ENCODE results near the gene CENPO. TPM values are rescaled to one million over a fixed set of nuclear protein-coding genes. Genes with fewer than 3 reads are reported as not detected.

CENPO gene
- total and polyA plus RNA-seq, 4 experiments from 2014 or later: 1.6 to 6.1 (median 3.6) TPM

DNA sequence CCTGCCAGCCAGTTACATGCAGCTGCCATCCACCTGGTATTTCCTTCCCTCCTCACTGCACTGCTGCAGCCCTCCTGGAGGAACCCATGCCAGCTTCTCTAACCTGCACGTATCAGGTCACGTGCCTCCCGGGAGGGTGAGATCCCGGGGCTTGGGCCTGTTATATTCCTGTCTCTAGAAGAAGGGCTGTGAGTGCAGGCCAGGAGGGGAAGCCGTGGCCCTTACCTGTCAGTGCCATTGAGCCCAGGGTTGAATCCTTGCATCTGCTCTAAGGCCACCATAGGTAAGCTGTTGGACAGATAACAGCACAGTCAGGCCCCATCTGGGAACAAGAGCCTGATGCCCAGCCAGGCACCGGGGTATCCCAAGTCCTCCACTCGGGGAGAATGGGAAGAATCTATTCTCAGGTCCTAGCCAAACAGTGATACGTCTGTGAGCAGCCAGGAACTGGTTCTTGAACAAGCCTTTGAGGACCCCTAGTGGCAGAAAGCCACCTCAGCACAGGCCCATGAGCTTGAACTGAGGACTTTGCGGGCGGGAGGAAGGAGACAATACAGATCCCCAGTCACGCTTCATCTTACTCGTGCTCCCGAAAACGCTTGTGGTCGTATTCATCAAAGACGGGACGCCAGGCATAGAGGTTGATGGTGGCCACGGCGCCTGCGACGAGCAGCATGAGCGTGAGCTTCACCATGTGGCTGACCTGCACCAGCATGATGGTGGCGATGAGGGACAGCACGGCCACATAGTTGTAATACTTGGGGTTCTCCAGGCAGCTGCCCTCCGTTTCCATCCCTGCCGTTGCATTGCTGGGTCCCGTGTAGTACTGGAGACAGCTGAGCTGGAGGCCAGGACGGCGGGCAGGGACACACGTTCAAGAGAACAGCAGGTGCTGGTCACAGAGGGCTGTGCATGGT, 34.4 kb downstream of the CENPO start:
- Histone ChIP-seq H3K4me1 (ENCODE audit: insufficient read depth, low read length) (peaks cover 20% of the 10 kb centered on the region), H3K27ac (ENCODE audit: low read depth, low read length) (no peak overlapping the region), H3K36me3 (ENCODE audit: insufficient read depth, low read length) (no peaks in the 10 kb centered on the region), H3K4me3 (ENCODE audit: low read length in 2 of 2) (no peak overlapping the region), H3K9me3 (ENCODE audit: control insufficient read depth in 1 of 2, low read length in 2 of 2) (no peaks in the 10 kb centered on the region), H3K27me3 (ENCODE audit: insufficient read depth, low read length) (no peaks in the 10 kb centered on the region)
- POLR2A ChIA-PET (ENCODE audit: partially characterized antibody): interaction anchor here (0.6 to 2.4 kb wide), 5 partner anchors 35 to 528 kb away, joined by 3 to 14 read pairs (median 6); partner anchors contain the start of genes CENPO and PTRHD1
- peaks cover 10 to 22% (median 19%) of the 10 kb centered on the region in 4 donors for H3K4me1 Mint-ChIP-seq
- peak; percentile 65 to 74 (median 70) for DNase-seq
- H3K9me3 Mint-ChIP-seq: no peaks in the 10 kb centered on the region
- H3K27ac Mint-ChIP-seq: peak overlapping the region in 5 of 7 donors; percentile 3 to 75 (median 43)
- H3K36me3 Mint-ChIP-seq: peaks cover 0 to 9% of the 10 kb centered on the region in 2 donors
- no peak overlapping the region for H3K4me3 Mint-ChIP-seq
- CTCF ChIA-PET (ENCODE audit: partially characterized antibody): interaction anchor here (0.6 to 9.9 kb wide), 33 partner anchors 9 to 709 kb away, joined by 3 to 222 read pairs (median 4); partner anchors contain the start of genes CENPO and PTRHD1
- H3K27me3 Mint-ChIP-seq: no peaks in the 10 kb centered on the region
- intact Hi-C loops (cut with micrococcal nuclease): loop anchor here (1.0 to 5.0 kb wide), 3 partner anchors 300 to 417 kb away; no protein-coding TSS in a partner anchor

DNA sequence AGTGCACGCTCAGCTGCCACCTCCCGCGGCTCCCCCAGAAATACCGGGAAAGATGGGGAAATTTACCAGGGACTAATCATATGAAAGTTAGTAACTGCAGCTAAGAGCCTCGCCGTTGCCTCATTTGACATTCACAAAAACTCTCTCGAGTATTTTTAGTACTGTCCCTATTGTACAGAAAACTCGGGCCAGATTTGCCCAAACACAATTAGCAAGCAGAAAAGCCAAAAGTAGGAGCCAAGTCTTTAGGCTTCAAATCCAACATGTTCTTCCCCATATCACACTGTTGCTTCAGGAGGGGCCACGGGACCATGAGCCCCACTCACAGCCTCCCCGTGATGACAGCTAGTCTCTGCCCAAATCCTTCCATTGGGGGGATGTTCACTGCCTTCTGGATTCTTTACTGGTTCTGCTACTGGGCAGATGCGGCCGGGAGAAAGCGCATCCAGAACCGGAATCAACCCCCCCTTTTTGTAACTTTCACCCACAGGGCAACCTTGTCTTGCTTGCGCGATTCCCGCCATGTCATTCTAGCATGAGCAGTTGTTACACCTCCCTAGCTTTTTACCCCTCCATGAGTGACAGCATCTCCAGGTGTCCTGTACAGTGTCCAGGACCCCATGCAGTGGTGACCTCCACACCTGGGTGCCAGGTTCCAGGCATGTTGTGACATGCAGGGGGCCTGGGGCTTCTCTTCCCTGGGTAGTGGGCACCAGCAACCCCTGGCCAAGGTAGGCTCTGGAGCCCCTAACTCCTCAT, 35.2 kb downstream of the CENPO start:
- Histone ChIP-seq H3K4me3 (ENCODE audit: low read length in 2 of 2) (no peak overlapping the region), H3K36me3 (ENCODE audit: insufficient read depth, low read length) (no peaks in the 10 kb centered on the region), H3K27ac (ENCODE audit: low read depth, low read length) (no peak overlapping the region), H3K4me1 (ENCODE audit: insufficient read depth, low read length) (peaks cover 20% of the 10 kb centered on the region), H3K27me3 (ENCODE audit: insufficient read depth, low read length) (no peaks in the 10 kb centered on the region), H3K9me3 (ENCODE audit: control insufficient read depth in 1 of 2, low read length in 2 of 2) (no peaks in the 10 kb centered on the region)
- Mint-ChIP-seq H3K36me3 (peaks cover 0 to 11% of the 10 kb centered on the region in 2 donors), H3K27me3 (no peaks in the 10 kb centered on the region), H3K4me3 (no peak overlapping the region), H3K4me1 (peaks cover 10 to 22% (median 19%) of the 10 kb centered on the region in 4 donors), H3K27ac (peak overlapping the region in 1 of 7 donors; percentile 15), H3K9me3 (no peaks in the 10 kb centered on the region)
- intact Hi-C loops (cut with micrococcal nuclease): loop anchor here (5.0 kb wide), 1 partner anchor 299 kb away; no protein-coding TSS in a partner anchor
- CTCF ChIA-PET (ENCODE audit: partially characterized antibody): interaction anchor here (0.7 to 9.9 kb wide), 30 partner anchors 9 to 710 kb away, joined by 3 to 222 read pairs (median 4); partner anchors contain the start of genes CENPO and PTRHD1
- POLR2A ChIA-PET (ENCODE audit: partially characterized antibody): interaction anchor here (0.6 to 2.4 kb wide), 5 partner anchors 36 to 529 kb away, joined by 3 to 14 read pairs (median 6); partner anchors contain the start of genes CENPO and PTRHD1
- DNase-seq: no peak

DNA sequence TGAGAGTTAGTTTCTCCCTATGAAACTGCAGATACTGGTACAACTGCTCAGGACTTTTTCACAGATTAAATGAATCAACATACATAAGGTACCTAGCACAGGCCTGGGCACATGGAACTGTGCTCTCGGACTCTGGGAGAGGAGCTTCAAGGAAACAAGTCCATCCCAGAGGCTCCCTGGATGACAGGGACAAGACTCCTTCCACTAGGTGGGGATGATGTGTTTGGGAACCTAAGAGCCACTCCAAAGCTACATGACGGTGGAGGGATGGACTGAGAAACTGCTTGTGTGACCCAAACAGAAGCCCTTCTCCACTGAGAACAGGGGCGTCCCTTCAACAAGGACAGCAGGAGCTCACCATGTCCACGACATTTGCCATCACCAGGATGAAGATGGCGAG, 37.1 kb downstream of the CENPO start:
- Histone ChIP-seq H3K27ac (ENCODE audit: low read depth, low read length) (no peak overlapping the region), H3K36me3 (ENCODE audit: insufficient read depth, low read length) (peaks cover 1% of the 10 kb centered on the region), H3K27me3 (ENCODE audit: insufficient read depth, low read length) (no peaks in the 10 kb centered on the region), H3K4me3 (ENCODE audit: low read length in 2 of 2) (no peak overlapping the region), H3K9me3 (ENCODE audit: control insufficient read depth in 1 of 2, low read length in 2 of 2) (no peaks in the 10 kb centered on the region), H3K4me1 (ENCODE audit: insufficient read depth, low read length) (peaks cover 20% of the 10 kb centered on the region)
- intact Hi-C loops (cut with micrococcal nuclease): no loop called here
- no peaks in the 10 kb centered on the region for H3K27me3 Mint-ChIP-seq
- ChIA-PET POLR2A (ENCODE audit: partially characterized antibody) (no interaction called here), CTCF (ENCODE audit: partially characterized antibody) (interaction anchor here (6.7 to 9.9 kb wide), 2 partner anchors 408 to 423 kb away, joined by 71 to 222 read pairs; no protein-coding TSS in a partner anchor)
- H3K36me3 Mint-ChIP-seq: peaks cover 4 to 19% of the 10 kb centered on the region in 2 donors
- peaks cover 10 to 22% (median 19%) of the 10 kb centered on the region in 4 donors for H3K4me1 Mint-ChIP-seq
- DNase-seq: no peak
- H3K9me3 Mint-ChIP-seq: no peaks in the 10 kb centered on the region
- H3K4me3 Mint-ChIP-seq: no peak overlapping the region
- no peak overlapping the region for H3K27ac Mint-ChIP-seq

DNA sequence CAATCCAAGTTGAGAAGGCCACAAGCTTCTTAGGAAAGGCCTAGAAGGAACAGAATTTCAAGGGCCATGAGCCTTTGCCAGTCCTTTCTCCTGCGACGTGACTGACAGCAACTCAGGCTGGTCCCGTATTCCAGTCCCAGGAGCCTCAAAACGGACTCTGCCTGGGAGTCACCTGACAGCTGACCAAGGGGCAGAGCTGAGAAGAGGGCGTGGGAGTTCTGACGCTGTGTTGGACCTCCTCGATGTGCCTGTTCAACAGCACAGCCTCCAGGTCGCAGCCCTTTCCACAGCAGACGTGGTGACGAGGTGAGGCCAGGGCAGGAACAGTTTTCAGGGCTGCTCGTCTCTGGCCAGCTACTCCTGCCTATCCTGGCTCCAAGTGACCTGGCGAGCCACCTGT, 37.6 kb downstream of the CENPO start:
- no peak overlapping the region for H3K4me3 Mint-ChIP-seq
- H3K4me1 Mint-ChIP-seq: peaks cover 10 to 20% (median 17%) of the 10 kb centered on the region in 4 donors
- H3K27ac Mint-ChIP-seq: peak overlapping the region in 1 of 7 donors; percentile 2
- H3K4me1 ChIP-seq (ENCODE audit: insufficient read depth, low read length): peaks cover 18% of the 10 kb centered on the region
- H3K9me3 ChIP-seq (ENCODE audit: control insufficient read depth in 1 of 2, low read length in 2 of 2): no peaks in the 10 kb centered on the region
- CTCF ChIA-PET (ENCODE audit: partially characterized antibody): interaction anchor here (6.7 to 9.9 kb wide), 2 partner anchors 409 to 423 kb away, joined by 71 to 222 read pairs; no protein-coding TSS in a partner anchor
- POLR2A ChIA-PET (ENCODE audit: partially characterized antibody): no interaction called here
- H3K27me3 Mint-ChIP-seq: no peaks in the 10 kb centered on the region
- peaks cover 4 to 22% of the 10 kb centered on the region in 2 donors for H3K36me3 Mint-ChIP-seq
- no peak overlapping the region for H3K27ac ChIP-seq (ENCODE audit: low read depth, low read length)
- H3K9me3 Mint-ChIP-seq: no peaks in the 10 kb centered on the region
- DNase-seq: no peak
- H3K4me3 ChIP-seq (ENCODE audit: low read length in 2 of 2): no peak overlapping the region
- H3K27me3 ChIP-seq (ENCODE audit: insufficient read depth, low read length): no peaks in the 10 kb centered on the region
- H3K36me3 ChIP-seq (ENCODE audit: insufficient read depth, low read length): peaks cover 2% of the 10 kb centered on the region
- intact Hi-C loops (cut with micrococcal nuclease): no loop called here

DNA sequence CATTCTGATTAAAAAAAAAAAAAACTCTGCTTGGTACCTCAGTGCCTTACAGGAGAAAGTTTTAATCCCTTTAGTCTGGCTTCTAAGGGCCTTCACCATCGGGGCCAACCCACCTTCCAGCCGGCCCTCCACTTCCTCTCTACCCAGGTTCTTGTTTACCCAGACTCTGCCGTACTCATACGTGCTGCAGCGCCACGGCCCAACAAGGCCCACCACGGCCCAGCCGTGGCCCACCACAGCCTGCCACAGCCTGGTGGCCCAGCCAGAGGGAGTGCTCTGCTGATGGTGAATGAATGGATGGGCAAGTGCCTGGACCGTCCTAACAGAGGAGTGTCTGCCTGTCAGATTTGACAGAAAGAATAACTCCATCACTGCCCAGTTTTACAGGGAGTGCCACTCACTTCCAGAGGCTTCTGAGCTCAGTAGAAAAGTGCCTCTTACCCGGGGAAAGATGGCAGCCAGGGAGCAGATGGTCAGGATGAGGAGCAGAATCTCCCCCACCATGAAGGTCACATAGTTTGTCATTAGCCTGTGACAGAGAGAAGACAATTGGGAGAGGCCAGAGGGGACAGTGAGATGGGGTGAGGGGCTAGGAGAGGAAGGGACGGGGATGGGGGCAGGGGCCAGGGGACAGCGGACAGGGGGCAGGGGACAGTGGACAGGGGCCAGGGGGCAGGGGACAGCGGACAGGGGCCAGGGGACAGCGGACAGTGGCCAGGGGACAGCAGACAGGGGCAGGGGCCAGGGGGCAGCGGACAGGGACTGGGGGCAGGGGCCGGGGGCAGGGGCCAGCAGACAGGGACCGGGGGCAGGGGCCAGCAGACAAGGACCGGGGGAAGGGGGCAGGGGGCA, 38.2 kb downstream of the CENPO start:
- no peak overlapping the region for H3K27ac Mint-ChIP-seq
- H3K9me3 ChIP-seq (ENCODE audit: control insufficient read depth in 1 of 2, low read length in 2 of 2): no peaks in the 10 kb centered on the region
- CTCF ChIA-PET (ENCODE audit: partially characterized antibody): interaction anchor here (6.7 to 9.9 kb wide), 2 partner anchors 409 to 424 kb away, joined by 71 to 222 read pairs; no protein-coding TSS in a partner anchor
- no peak for DNase-seq
- H3K36me3 Mint-ChIP-seq: peaks cover 10 to 29% of the 10 kb centered on the region in 2 donors
- H3K4me3 Mint-ChIP-seq: no peak overlapping the region
- POLR2A ChIA-PET (ENCODE audit: partially characterized antibody): no interaction called here
- no peaks in the 10 kb centered on the region for H3K9me3 Mint-ChIP-seq
- H3K27me3 Mint-ChIP-seq: no peaks in the 10 kb centered on the region
- H3K36me3 ChIP-seq (ENCODE audit: insufficient read depth, low read length): peaks cover 2% of the 10 kb centered on the region
- no peak overlapping the region for H3K27ac ChIP-seq (ENCODE audit: low read depth, low read length)
- no peaks in the 10 kb centered on the region for H3K27me3 ChIP-seq (ENCODE audit: insufficient read depth, low read length)
- peaks cover 11% of the 10 kb centered on the region for H3K4me1 ChIP-seq (ENCODE audit: insufficient read depth, low read length)
- intact Hi-C loops (cut with micrococcal nuclease): no loop called here
- H3K4me1 Mint-ChIP-seq: peaks cover 7 to 13% (median 12%) of the 10 kb centered on the region in 4 donors
- H3K4me3 ChIP-seq (ENCODE audit: low read length in 2 of 2): no peak overlapping the region

DNA sequence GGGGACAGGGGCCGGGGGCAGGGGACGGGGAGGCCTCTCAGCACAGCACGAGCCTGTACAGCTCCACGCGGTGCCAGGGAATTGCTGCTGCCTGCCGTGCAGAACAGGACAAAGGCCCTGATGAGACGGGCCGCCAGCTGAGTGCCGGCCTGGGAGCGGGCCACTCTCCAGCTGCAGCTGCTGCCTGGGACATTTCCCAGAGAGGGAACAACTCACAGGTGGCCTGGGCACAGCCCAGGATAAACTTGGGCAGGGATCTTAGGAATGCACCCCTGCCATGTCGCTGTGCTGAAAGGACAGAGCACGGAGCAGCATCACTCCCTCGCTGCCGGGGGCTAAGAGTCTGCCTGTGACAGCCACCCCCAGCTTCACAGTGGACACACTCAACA, 38.8 kb downstream of the CENPO start:
- no peaks in the 10 kb centered on the region for H3K27me3 ChIP-seq (ENCODE audit: insufficient read depth, low read length)
- Mint-ChIP-seq H3K9me3 (no peaks in the 10 kb centered on the region), H3K27me3 (no peaks in the 10 kb centered on the region), H3K27ac (no peak overlapping the region), H3K4me3 (no peak overlapping the region), H3K36me3 (peaks cover 10 to 34% of the 10 kb centered on the region in 2 donors), H3K4me1 (peaks cover 5 to 9% (median 7%) of the 10 kb centered on the region in 4 donors)
- ChIA-PET POLR2A (ENCODE audit: partially characterized antibody) (no interaction called here), CTCF (ENCODE audit: partially characterized antibody) (interaction anchor here (6.7 to 9.9 kb wide), 2 partner anchors 410 to 425 kb away, joined by 71 to 222 read pairs; no protein-coding TSS in a partner anchor)
- no peak overlapping the region for H3K27ac ChIP-seq (ENCODE audit: low read depth, low read length)
- no peak overlapping the region for H3K4me3 ChIP-seq (ENCODE audit: low read length in 2 of 2)
- no peaks in the 10 kb centered on the region for H3K9me3 ChIP-seq (ENCODE audit: control insufficient read depth in 1 of 2, low read length in 2 of 2)
- no peak for DNase-seq
- intact Hi-C loops (cut with micrococcal nuclease): no loop called here
- H3K36me3 ChIP-seq (ENCODE audit: insufficient read depth, low read length): peaks cover 2% of the 10 kb centered on the region
- peaks cover 5% of the 10 kb centered on the region for H3K4me1 ChIP-seq (ENCODE audit: insufficient read depth, low read length)
